Neural progenitor cell (in vitro differentiated cells): ENCODE measurements around the gene CHSY3.

Source experiments
- EZH2 ChIP-seq: fragments of 200-600 bp; sonication (generic); IDR thresholded peaks from 2 replicates; pipeline ENCODE4 v1.6.1; 2017; ENCODE audit warnings: antibody characterized with exemption, mild to moderate bottlenecking, moderate library complexity
- EZH2phosphoT487 ChIP-seq: fragments of 200-600 bp; sonication (generic); IDR thresholded peaks from 2 replicates; pipeline ENCODE4 v1.6.1; 2017; ENCODE audit warnings: antibody characterized with exemption
- TF ChIP-seq, protein P1 (sequence below): fragments of 200-600 bp; sonication (generic); IDR thresholded peaks from 2 replicates; pipeline ENCODE4 v1.5.1; 2017; ENCODE audit warnings: antibody characterized with exemption, mild to moderate bottlenecking

DNA sequence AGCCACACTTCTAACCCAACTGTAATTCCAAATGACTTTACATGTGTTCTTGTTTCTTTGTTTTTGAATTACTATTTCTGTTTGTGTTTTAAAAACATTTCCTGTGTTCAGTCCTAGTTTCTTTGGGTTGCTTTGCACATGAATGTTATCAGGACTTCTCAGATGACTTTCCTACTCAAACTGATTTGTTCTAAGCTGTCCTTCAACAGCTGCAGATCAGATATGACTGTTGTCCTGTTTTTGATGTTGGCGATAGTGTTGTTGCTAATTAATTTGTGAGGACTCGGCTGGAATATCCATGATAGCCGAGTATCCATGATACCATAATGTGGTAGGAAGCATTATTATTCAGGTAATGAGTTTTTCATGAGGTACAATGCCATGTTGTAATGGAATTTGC lies 98.6 kb downstream of the CHSY3 start:
- TF ChIP-seq, protein P1, sequence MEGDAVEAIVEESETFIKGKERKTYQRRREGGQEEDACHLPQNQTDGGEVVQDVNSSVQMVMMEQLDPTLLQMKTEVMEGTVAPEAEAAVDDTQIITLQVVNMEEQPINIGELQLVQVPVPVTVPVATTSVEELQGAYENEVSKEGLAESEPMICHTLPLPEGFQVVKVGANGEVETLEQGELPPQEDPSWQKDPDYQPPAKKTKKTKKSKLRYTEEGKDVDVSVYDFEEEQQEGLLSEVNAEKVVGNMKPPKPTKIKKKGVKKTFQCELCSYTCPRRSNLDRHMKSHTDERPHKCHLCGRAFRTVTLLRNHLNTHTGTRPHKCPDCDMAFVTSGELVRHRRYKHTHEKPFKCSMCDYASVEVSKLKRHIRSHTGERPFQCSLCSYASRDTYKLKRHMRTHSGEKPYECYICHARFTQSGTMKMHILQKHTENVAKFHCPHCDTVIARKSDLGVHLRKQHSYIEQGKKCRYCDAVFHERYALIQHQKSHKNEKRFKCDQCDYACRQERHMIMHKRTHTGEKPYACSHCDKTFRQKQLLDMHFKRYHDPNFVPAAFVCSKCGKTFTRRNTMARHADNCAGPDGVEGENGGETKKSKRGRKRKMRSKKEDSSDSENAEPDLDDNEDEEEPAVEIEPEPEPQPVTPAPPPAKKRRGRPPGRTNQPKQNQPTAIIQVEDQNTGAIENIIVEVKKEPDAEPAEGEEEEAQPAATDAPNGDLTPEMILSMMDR: no peak
- TF ChIP-seq EZH2: no peak
- no peak for TF ChIP-seq EZH2phosphoT487
